GM23338 (cell line): Measurements from ENCODE around the gene TMUB1. TPM values are rescaled to one million over a fixed set of nuclear protein-coding genes. Genes with fewer than 3 reads are reported as not detected.

Experiments
- ATAC-seq: fragments of 200-7000 bp; cut with Tn5 transposase; 3 replicates; pipeline ENCODE4 v1.9.1; 2020
- DNase-seq: peaks from one replicate; pipeline ENCODE4 v3.0.0-alpha.2; 2015; ENCODE audit warnings: low spot score
- H2AFZ ChIP-seq: fragments of 200-600 bp; sonication (generic); 2 replicates; pipeline ENCODE4 v1.8.0; 2016; ENCODE audit warnings: antibody characterized with exemption, mild to moderate bottlenecking, moderate library complexity
- H3F3A ChIP-seq: fragments of 200-600 bp; sonication (generic); replicated peaks from 2 replicates; pipeline ENCODE4 v1.8.0; 2017; ENCODE audit warnings: antibody characterized with exemption, mixed run types, low read depth
- H3K27ac ChIP-seq: fragments of 200-600 bp; sonication (generic); 2 replicates; pipeline ENCODE4 v1.6.1; 2016; ENCODE audit warnings: low read depth
- H3K27me3 ChIP-seq: fragments of 200-600 bp; sonication (generic); 2 replicates; pipeline ENCODE4 v1.8.0; 2016; ENCODE audit warnings: mild to moderate bottlenecking, mixed run types, moderate library complexity; ENCODE audit not compliant: insufficient read depth
- H3K36me3 ChIP-seq: fragments of 200-600 bp; sonication (generic); 2 replicates; pipeline ENCODE4 v1.8.0; 2016; ENCODE audit warnings: mild to moderate bottlenecking; ENCODE audit not compliant: insufficient read depth
- H3K4me1 ChIP-seq: fragments of 200-600 bp; sonication (generic); 2 replicates; pipeline ENCODE4 v1.8.0; 2016; ENCODE audit warnings: mild to moderate bottlenecking, moderate library complexity; ENCODE audit not compliant: insufficient read depth
- H3K4me2 ChIP-seq: fragments of 200-600 bp; sonication (generic); 2 replicates; pipeline ENCODE4 v1.7.1; 2017; ENCODE audit warnings: mixed run types
- H3K4me3 ChIP-seq: fragments of 200-600 bp; sonication (generic); 2 replicates; pipeline ENCODE4 v1.6.1; 2016; ENCODE audit warnings: mixed run types
- H3K79me2 ChIP-seq: fragments of 200-600 bp; sonication (generic); replicated peaks from 2 replicates; pipeline ENCODE4 v1.8.0; 2017; ENCODE audit warnings: mild to moderate bottlenecking; ENCODE audit not compliant: insufficient read depth
- H3K9me2 ChIP-seq: fragments of 200-600 bp; sonication (generic); 2 replicates; pipeline ENCODE4 v1.8.0; 2017; ENCODE audit not compliant: insufficient read depth
- H4K20me1 ChIP-seq: fragments of 200-600 bp; sonication (generic); replicated peaks from 2 replicates; pipeline ENCODE4 v1.8.0; 2017; ENCODE audit warnings: mild to moderate bottlenecking; ENCODE audit not compliant: insufficient read depth
- H3K27ac Mint-ChIP-seq: 2 replicates; pipeline ENCODE4 v1.8.0; 2020; ENCODE audit warnings: inconsistent platforms, mild to moderate bottlenecking, moderate library complexity, mixed read lengths
- H3K27me3 Mint-ChIP-seq: 3 replicates; pipeline ENCODE4 v1.8.0; 2022; ENCODE audit warnings: low read depth, mild to moderate bottlenecking, moderate library complexity, mixed read lengths, inconsistent platforms; ENCODE audit not compliant: insufficient read depth, poor library complexity
- H3K36me3 Mint-ChIP-seq: 3 replicates; pipeline ENCODE4 v1.8.0; 2021; ENCODE audit warnings: low read depth, mild to moderate bottlenecking, inconsistent platforms, moderate library complexity, mixed read lengths
- H3K4me1 Mint-ChIP-seq: 3 replicates; pipeline ENCODE4 v1.8.0; 2020; ENCODE audit warnings: mild to moderate bottlenecking, inconsistent platforms, mixed read lengths
- H3K4me3 Mint-ChIP-seq: 3 replicates; pipeline ENCODE4 v1.8.0; 2021; ENCODE audit warnings: moderate library complexity, mild to moderate bottlenecking, inconsistent platforms, mixed read lengths
- H3K9me3 Mint-ChIP-seq: 3 replicates; pipeline ENCODE4 v1.8.0; 2020; ENCODE audit warnings: moderate library complexity, mild to moderate bottlenecking, inconsistent platforms, mixed read lengths
- CTCF ChIP-seq, 2 experiments: fragments of 200-600 bp in 1 of 2; sonication (generic) in 1 of 2; conservative IDR thresholded peaks; 2 replicates each; pipeline versions ENCODE4 v1.5.1 to v1.6.1; 2016 to 2017; ENCODE audit warnings: antibody characterized with exemption in 2 of 2, low read depth in 2 of 2, mild to moderate bottlenecking in 2 of 2, moderate library complexity in 1 of 2
- EZH2 ChIP-seq: fragments of 200-600 bp; sonication (generic); IDR thresholded peaks from one replicate; pipeline ENCODE4 v1.8.0; 2017; ENCODE audit warnings: antibody characterized with exemption, mild to moderate bottlenecking, low read depth; ENCODE audit not compliant: unreplicated experiment
- NANOG ChIP-seq: IDR thresholded peaks from 2 replicates; pipeline ENCODE4 v1.6.1; 2016; ENCODE audit warnings: antibody characterized with exemption, borderline replicate concordance
- POLR2AphosphoS5 ChIP-seq: IDR thresholded peaks from 2 replicates; pipeline ENCODE4 v1.6.1; 2016; ENCODE audit warnings: antibody characterized with exemption, low read depth
- STAT1 ChIP-seq: IDR thresholded peaks from one replicate; pipeline ENCODE4 v1.6.1; 2016; ENCODE audit warnings: antibody characterized with exemption; ENCODE audit not compliant: unreplicated experiment
- ZNF114 ChIP-seq: fragments of 250-450 bp; sonication (Bioruptor Pico); IDR thresholded peaks from 2 replicates; pipeline ENCODE4 v1.5.0; 2020; ENCODE audit warnings: mild to moderate bottlenecking, moderate library complexity
- ZNF331 ChIP-seq: fragments of 250-450 bp; sonication (Bioruptor Pico); IDR thresholded peaks from 2 replicates; pipeline ENCODE4 v1.5.0; 2020; ENCODE audit warnings: low read depth, mild to moderate bottlenecking, moderate library complexity
- polyA plus RNA-seq: library from polyadenylated mRNA; unstranded; fragments of >200 nt; fragmentation: Nextera tagmentation; extraction: Ambion mirVana; gene quantifications from 2 replicates; pipeline ENCODE4 v1.2.1, GENCODE V29; 2016
- total RNA-seq: library from RNA; depleted of rRNA; stranded (reverse); fragments of >200 nt; shearing (Covaris generic); gene quantifications from 2 replicates; pipeline ENCODE4 v1.2.3, GENCODE V29; 2014
- TF ChIP-seq, protein P1 (sequence below): fragments of 250-450 bp; sonication (Bioruptor Pico); IDR thresholded peaks from 2 replicates; pipeline ENCODE4 v1.5.0; 2020; ENCODE audit warnings: mild to moderate bottlenecking, moderate library complexity
- TF ChIP-seq, protein P2 (sequence below): IDR thresholded peaks from 2 replicates; pipeline ENCODE4 v1.6.1; 2016; ENCODE audit warnings: antibody characterized with exemption

The TMUB1 gene
- total and polyA plus RNA-seq, 2 experiments from 2014 or later = 47.6 to 61.1 TPM

- TF ChIP-seq, protein P1, sequence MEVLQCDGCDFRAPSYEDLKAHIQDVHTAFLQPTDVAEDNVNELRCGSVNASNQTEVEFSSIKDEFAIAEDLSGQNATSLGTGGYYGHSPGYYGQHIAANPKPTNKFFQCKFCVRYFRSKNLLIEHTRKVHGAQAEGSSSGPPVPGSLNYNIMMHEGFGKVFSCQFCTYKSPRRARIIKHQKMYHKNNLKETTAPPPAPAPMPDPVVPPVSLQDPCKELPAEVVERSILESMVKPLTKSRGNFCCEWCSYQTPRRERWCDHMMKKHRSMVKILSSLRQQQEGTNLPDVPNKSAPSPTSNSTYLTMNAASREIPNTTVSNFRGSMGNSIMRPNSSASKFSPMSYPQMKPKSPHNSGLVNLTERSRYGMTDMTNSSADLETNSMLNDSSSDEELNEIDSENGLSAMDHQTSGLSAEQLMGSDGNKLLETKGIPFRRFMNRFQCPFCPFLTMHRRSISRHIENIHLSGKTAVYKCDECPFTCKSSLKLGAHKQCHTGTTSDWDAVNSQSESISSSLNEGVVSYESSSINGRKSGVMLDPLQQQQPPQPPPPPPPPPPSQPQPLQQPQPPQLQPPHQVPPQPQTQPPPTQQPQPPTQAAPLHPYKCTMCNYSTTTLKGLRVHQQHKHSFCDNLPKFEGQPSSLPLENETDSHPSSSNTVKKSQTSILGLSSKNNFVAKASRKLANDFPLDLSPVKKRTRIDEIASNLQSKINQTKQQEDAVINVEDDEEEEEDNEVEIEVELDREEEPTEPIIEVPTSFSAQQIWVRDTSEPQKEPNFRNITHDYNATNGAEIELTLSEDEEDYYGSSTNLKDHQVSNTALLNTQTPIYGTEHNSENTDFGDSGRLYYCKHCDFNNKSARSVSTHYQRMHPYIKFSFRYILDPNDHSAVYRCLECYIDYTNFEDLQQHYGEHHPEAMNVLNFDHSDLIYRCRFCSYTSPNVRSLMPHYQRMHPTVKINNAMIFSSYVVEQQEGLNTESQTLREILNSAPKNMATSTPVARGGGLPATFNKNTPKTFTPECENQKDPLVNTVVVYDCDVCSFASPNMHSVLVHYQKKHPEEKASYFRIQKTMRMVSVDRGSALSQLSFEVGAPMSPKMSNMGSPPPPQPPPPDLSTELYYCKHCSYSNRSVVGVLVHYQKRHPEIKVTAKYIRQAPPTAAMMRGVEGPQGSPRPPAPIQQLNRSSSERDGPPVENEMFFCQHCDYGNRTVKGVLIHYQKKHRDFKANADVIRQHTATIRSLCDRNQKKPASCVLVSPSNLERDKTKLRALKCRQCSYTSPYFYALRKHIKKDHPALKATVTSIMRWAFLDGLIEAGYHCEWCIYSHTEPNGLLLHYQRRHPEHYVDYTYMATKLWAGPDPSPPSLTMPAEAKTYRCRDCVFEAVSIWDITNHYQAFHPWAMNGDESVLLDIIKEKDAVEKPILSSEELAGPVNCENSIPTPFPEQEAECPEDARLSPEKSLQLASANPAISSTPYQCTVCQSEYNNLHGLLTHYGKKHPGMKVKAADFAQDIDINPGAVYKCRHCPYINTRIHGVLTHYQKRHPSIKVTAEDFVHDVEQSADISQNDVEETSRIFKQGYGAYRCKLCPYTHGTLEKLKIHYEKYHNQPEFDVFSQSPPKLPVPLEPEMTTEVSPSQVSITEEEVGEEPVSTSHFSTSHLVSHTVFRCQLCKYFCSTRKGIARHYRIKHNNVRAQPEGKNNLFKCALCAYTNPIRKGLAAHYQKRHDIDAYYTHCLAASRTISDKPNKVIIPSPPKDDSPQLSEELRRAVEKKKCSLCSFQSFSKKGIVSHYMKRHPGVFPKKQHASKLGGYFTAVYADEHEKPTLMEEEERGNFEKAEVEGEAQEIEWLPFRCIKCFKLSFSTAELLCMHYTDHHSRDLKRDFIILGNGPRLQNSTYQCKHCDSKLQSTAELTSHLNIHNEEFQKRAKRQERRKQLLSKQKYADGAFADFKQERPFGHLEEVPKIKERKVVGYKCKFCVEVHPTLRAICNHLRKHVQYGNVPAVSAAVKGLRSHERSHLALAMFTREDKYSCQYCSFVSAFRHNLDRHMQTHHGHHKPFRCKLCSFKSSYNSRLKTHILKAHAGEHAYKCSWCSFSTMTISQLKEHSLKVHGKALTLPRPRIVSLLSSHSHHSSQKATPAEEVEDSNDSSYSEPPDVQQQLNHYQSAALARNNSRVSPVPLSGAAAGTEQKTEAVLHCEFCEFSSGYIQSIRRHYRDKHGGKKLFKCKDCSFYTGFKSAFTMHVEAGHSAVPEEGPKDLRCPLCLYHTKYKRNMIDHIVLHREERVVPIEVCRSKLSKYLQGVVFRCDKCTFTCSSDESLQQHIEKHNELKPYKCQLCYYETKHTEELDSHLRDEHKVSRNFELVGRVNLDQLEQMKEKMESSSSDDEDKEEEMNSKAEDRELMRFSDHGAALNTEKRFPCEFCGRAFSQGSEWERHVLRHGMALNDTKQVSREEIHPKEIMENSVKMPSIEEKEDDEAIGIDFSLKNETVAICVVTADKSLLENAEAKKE (CRISPR knock-in tag) = no peak
- TF ChIP-seq POLR2AphosphoS5 (0 out of 2 replicates have a peak, but pooled peaks have one; percentile 28), CTCF (conservative IDR thresholded peaks at IDR 0.05; ENCODE audit: low read depth in 2 of 2) (no peak), ZNF331 (CRISPR knock-in tag) (no peak)
Observed at GRCh38 chr7:151088019-151088855, 4.9 kb upstream of the TMUB1 start (continued).

DNA sequence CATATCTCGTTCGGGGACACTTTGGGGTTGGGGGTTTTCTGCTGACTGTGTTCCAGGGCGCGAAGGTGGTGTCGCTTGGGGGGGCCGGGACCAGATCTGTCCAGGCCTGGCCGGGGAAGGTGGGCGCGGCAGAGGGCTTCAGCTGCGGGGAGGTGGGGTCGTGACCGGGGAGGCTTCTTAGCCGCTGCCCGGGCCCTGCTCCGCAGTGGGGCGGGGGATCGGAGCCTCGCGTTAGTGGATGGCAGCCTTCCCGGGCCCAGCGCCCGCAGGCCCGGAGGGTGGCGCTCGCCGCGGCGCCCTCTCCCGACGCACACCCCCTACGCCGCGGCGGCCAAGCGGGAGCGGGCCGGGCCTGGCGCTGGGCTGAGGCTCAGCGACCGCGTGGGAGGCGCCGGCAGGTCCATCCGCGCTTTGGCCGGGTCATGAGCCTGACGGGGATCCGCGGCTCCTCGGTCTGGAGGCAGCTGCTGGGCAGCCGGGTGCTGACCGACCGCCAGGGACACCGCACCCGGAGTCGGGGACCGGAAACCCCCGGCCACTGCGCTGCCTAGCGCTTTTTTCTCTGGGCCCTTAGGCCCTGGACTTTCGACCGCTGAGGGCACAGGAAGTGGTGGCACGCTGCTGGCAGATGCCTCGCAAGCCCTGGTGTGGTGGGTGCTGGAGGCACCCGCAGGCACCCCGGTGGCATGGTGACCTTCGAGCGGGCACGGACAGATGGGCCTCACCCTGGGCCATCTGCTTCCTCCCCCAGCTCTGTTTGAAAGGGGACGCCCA, 4.1 kb upstream of the TMUB1 start:
- no peaks in the 10 kb centered on the region for H3K9me2 ChIP-seq
- no peaks in the 10 kb centered on the region for H3K9me3 Mint-ChIP-seq
- H3K4me3 ChIP-seq = peak overlapping the region; percentile 88
- no peak overlapping the region for H3K27ac Mint-ChIP-seq
- H3K4me1 ChIP-seq = peaks cover 34% of the 10 kb centered on the region
- peak; percentile 12 for ATAC-seq
- peaks cover 53% of the 10 kb centered on the region for H3K27me3 ChIP-seq
- H3K4me1 Mint-ChIP-seq = peaks cover 44% of the 10 kb centered on the region
- peaks cover 15% of the 10 kb centered on the region for H3K36me3 Mint-ChIP-seq
- H3K27me3 Mint-ChIP-seq = peaks cover 52% of the 10 kb centered on the region
- H3F3A ChIP-seq = peaks cover 20% of the 10 kb centered on the region
- peaks cover 47% of the 10 kb centered on the region for H4K20me1 ChIP-seq
- no peak for DNase-seq
- peaks cover 52% of the 10 kb centered on the region for H3K79me2 ChIP-seq
- no peaks in the 10 kb centered on the region for H3K36me3 ChIP-seq
- H3K27ac ChIP-seq = no peak overlapping the region
- H3K4me2 ChIP-seq = peak overlapping the region; percentile 98
- H3K4me3 Mint-ChIP-seq = peak overlapping the region; percentile 86
- no peak overlapping the region for H2AFZ ChIP-seq
- TF ChIP-seq NANOG (no peak), EZH2 (peak; percentile 23), STAT1 (no peak), ZNF114 (no peak)
- TF ChIP-seq, protein P2, sequence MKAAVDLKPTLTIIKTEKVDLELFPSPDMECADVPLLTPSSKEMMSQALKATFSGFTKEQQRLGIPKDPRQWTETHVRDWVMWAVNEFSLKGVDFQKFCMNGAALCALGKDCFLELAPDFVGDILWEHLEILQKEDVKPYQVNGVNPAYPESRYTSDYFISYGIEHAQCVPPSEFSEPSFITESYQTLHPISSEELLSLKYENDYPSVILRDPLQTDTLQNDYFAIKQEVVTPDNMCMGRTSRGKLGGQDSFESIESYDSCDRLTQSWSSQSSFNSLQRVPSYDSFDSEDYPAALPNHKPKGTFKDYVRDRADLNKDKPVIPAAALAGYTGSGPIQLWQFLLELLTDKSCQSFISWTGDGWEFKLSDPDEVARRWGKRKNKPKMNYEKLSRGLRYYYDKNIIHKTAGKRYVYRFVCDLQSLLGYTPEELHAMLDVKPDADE = no peak
